Measurements from ENCODE around the gene KCNK13. TPM values are rescaled to one million over a fixed set of nuclear protein-coding genes. Genes with fewer than 3 reads are reported as not detected.
"Not testable (repeated sequence)": the region's sequence is repeated elsewhere in the genome, so short reads cannot be mapped to it uniquely, and the experiment has no call there.

The KCNK13 gene
- not detected in 3 replicates for total RNA-seq

- Mint-ChIP-seq H3K27me3 (ENCODE audit: low read depth) (peaks cover 91% of the 10 kb centered on the region), H3K4me1 (peaks cover 11% of the 10 kb centered on the region), H3K4me3 (peak within 1 kb of the TSS; percentile 71), H3K9me3 (peaks cover 13% of the 10 kb centered on the region), H3K27ac (no peak within 1 kb of the TSS), H3K36me3 (peaks cover 5% of the 10 kb centered on the region)
- TF ChIP-seq CTCF (IDR thresholded peaks at IDR 0.05; ENCODE audit: unreplicated experiment) = no peak
- DNase-seq (ENCODE audit: low spot score in 2 of 2, unreplicated experiment in 2 of 2) = peak in 1 of 2 experiments; percentile 48
These were observed at the start of gene KCNK13 for GRCh38 chr14:90061685-90062126. Gene KCNK13 (plus strand): TSS chr14:90061994. CDS start chr14:90062206, 212 bp downstream.

GRCh38 chr14:90017371-90017770 is 44.4 kb upstream of the KCNK13 start:
- H3K4me3 Mint-ChIP-seq = no peak overlapping the region

GRCh38 chr14:90019824-90020523 is 41.8 kb upstream of the KCNK13 start:
- DNase-seq (ENCODE audit: low spot score in 2 of 2, unreplicated experiment in 2 of 2) = no peak
- no peak overlapping the region for H3K27ac Mint-ChIP-seq
- H3K4me3 Mint-ChIP-seq = no peak overlapping the region
- no peak for TF ChIP-seq CTCF (IDR thresholded peaks at IDR 0.05; ENCODE audit: unreplicated experiment)
- no peaks in the 10 kb centered on the region for H3K4me1 Mint-ChIP-seq
- H3K36me3 Mint-ChIP-seq = peaks cover 31% of the 10 kb centered on the region
- no peaks in the 10 kb centered on the region for H3K27me3 Mint-ChIP-seq (ENCODE audit: low read depth)
- no peaks in the 10 kb centered on the region for H3K9me3 Mint-ChIP-seq

More at GRCh38 chr14:90017371-90017770, 44.4 kb upstream of the KCNK13 start:
- Mint-ChIP-seq H3K9me3 (peaks cover 11% of the 10 kb centered on the region), H3K4me1 (no peaks in the 10 kb centered on the region), H3K27ac (no peak overlapping the region), H3K27me3 (ENCODE audit: low read depth) (no peaks in the 10 kb centered on the region), H3K36me3 (peaks cover 45% of the 10 kb centered on the region)
- no peak for DNase-seq (ENCODE audit: low spot score in 2 of 2, unreplicated experiment in 2 of 2)
- no peak for TF ChIP-seq CTCF (IDR thresholded peaks at IDR 0.05; ENCODE audit: unreplicated experiment)

GRCh38 chr14:90023176-90023896 is 38.5 kb upstream of the KCNK13 start:
- Mint-ChIP-seq H3K27ac (no peak overlapping the region), H3K9me3 (no peaks in the 10 kb centered on the region), H3K4me1 (no peaks in the 10 kb centered on the region), H3K4me3 (no peak overlapping the region), H3K27me3 (ENCODE audit: low read depth) (no peaks in the 10 kb centered on the region), H3K36me3 (peaks cover 29% of the 10 kb centered on the region)
- no peak for DNase-seq (ENCODE audit: low spot score in 2 of 2, unreplicated experiment in 2 of 2)
- TF ChIP-seq CTCF (IDR thresholded peaks at IDR 0.05; ENCODE audit: unreplicated experiment) = no peak

GRCh38 chr14:90024910-90025309 is 36.9 kb upstream of the KCNK13 start:
- Mint-ChIP-seq H3K4me1 (no peaks in the 10 kb centered on the region), H3K27ac (no peak overlapping the region)
- no peak for DNase-seq (ENCODE audit: low spot score in 2 of 2, unreplicated experiment in 2 of 2)

GRCh38 chr14:90026608-90027007 is 35.2 kb upstream of the KCNK13 start:
- H3K9me3 Mint-ChIP-seq; H3K4me3 Mint-ChIP-seq; H3K27ac Mint-ChIP-seq; DNase-seq (ENCODE audit: low spot score in 2 of 2, unreplicated experiment in 2 of 2); H3K27me3 Mint-ChIP-seq (ENCODE audit: low read depth); H3K4me1 Mint-ChIP-seq: not testable (repeated sequence)
- peaks cover 26% of the 10 kb centered on the region for H3K36me3 Mint-ChIP-seq

More at GRCh38 chr14:90024910-90025309, 36.9 kb upstream of the KCNK13 start:
- TF ChIP-seq CTCF (IDR thresholded peaks at IDR 0.05; ENCODE audit: unreplicated experiment) = no peak
- Mint-ChIP-seq H3K4me3 (no peak overlapping the region), H3K27me3 (ENCODE audit: low read depth) (no peaks in the 10 kb centered on the region), H3K9me3 (no peaks in the 10 kb centered on the region), H3K36me3 (peaks cover 22% of the 10 kb centered on the region)

Data from mesothelial cell of epicardium (in vitro differentiated cells).